Subcutaneous abdominal adipose tissue (tissue), 5 donors: ENCODE results near the gene MYO10.

ENCODE experiments used
- H3K27ac ChIP-seq: one replicate; pipeline ENCODE4 v1.7.0; 2013; ENCODE audit warnings: low read depth, mild to moderate bottlenecking, inconsistent platforms, low read length, moderate library complexity
- H3K27me3 ChIP-seq, 5 donors: one replicate each; pipeline ENCODE4 v1.7.0; 2013; ENCODE audit warnings: low read length in 5 of 5, inconsistent platforms in 1 of 5; ENCODE audit not compliant: control insufficient read depth in 5 of 5, insufficient read depth in 4 of 5
- H3K36me3 ChIP-seq, 5 donors: one replicate each; pipeline ENCODE4 v1.7.0; 2013; ENCODE audit warnings: low read length in 5 of 5; ENCODE audit not compliant: control insufficient read depth in 5 of 5, insufficient read depth in 5 of 5
- H3K4me1 ChIP-seq, 5 donors: one replicate each; pipeline ENCODE4 v1.7.0; 2013; ENCODE audit warnings: low read length in 5 of 5, mild to moderate bottlenecking in 3 of 5, moderate library complexity in 1 of 5; ENCODE audit not compliant: control insufficient read depth in 5 of 5, insufficient read depth in 5 of 5
- H3K4me3 ChIP-seq, 5 donors: one replicate each; pipeline ENCODE4 v1.7.0; 2013; ENCODE audit warnings: low read length in 5 of 5, low read depth in 1 of 5
- H3K9ac ChIP-seq, 5 donors: one replicate each; pipeline ENCODE4 v1.7.0; 2013; ENCODE audit warnings: low read length in 5 of 5, mild to moderate bottlenecking in 4 of 5, moderate library complexity in 3 of 5
- H3K9me3 ChIP-seq, 5 donors: one replicate each; pipeline ENCODE4 v1.7.0; 2013; ENCODE audit warnings: low read length in 5 of 5; ENCODE audit not compliant: control insufficient read depth in 5 of 5
- donor health status: healthy.
- donor health status: healthy.
- donor health status: healthy.
- donor health status: healthy.
- donor health status: healthy.

The MYO10 gene

DNA sequence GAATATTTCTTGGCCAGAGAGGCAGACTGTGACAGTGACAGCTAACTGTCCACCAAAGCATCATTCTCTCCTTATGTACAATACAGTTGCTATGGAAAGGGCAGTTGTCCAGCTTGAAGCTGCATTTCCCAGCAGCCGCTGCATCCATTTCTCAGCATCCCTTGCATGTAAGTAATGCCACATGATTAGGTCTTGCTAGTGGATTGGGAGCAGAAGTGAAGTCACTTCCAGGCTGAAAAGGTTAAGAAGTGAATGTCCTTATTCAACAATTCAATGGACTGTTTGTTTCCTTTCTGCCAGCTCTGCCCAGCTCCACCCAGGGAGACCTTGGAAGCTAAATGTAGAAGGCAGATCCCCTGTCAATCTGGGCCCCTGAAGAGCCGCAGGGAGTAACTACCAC, 293.2 kb downstream of the MYO10 start:
- H3K4me1 ChIP-seq, result no peaks in the 10 kb centered on the region
- H3K27ac ChIP-seq, result no peak overlapping the region
- no peak overlapping the region for H3K9ac ChIP-seq

DNA sequence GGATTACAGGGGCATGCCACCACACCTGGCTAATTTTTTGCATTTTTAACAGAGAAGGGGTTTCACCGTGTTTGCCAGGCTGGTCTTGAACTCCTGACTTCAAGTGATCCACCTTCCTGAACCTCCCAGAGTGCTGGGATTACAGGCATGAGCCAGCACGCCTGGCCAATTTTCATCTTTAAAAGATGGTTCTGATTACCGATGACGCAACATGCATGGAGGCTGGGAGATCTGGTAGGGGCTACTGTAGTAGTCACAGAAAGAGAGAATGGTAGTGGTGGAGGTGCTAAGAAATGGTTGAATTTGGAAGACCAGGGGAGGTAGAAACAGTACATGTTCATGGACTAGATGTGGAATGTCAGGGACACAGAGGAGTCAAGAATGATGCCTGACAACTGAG, 296.9 kb downstream of the MYO10 start:
- Histone ChIP-seq H3K27ac (no peak overlapping the region), H3K9me3 (no peaks in the 10 kb centered on the region), H3K27me3 (no peaks in the 10 kb centered on the region), H3K4me1 (no peaks in the 10 kb centered on the region), H3K9ac (no peak overlapping the region), H3K36me3 (no peaks in the 10 kb centered on the region), H3K4me3 (no peak overlapping the region)

More for the DNA sequence above, 293.2 kb downstream of the MYO10 start:
- H3K9me3 ChIP-seq, result no peaks in the 10 kb centered on the region
- no peaks in the 10 kb centered on the region for H3K36me3 ChIP-seq
- H3K27me3 ChIP-seq, result no peaks in the 10 kb centered on the region
- no peak overlapping the region for H3K4me3 ChIP-seq

DNA sequence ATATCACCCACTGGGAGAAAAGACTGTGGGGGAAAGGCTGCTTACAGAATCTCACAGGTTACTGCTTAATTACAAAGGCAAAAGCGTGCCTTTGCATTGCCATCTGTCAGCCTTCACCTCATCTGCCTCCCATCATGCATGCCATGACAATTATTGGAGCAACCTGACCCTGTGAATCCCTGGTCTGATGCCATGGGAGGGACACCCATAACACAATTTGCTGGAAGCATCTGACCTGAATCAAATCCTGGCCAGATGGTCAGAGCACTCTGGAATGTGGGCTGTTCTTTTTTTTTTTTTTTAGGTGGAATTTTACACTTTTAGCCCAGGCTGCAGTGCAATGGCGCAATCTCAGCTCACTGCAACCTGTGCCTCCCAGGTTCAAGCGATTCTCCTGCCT, 307.7 kb downstream of the MYO10 start:
- peak overlapping the region; percentile 86 for H3K27ac ChIP-seq
- no peaks in the 10 kb centered on the region for H3K36me3 ChIP-seq
- peaks cover 0 to 24% (median 15%) of the 10 kb centered on the region in 5 donors for H3K4me1 ChIP-seq
- no peak overlapping the region for H3K4me3 ChIP-seq
- H3K27me3 ChIP-seq, result no peaks in the 10 kb centered on the region
- H3K9me3 ChIP-seq, result no peaks in the 10 kb centered on the region
- no peak overlapping the region for H3K9ac ChIP-seq

DNA sequence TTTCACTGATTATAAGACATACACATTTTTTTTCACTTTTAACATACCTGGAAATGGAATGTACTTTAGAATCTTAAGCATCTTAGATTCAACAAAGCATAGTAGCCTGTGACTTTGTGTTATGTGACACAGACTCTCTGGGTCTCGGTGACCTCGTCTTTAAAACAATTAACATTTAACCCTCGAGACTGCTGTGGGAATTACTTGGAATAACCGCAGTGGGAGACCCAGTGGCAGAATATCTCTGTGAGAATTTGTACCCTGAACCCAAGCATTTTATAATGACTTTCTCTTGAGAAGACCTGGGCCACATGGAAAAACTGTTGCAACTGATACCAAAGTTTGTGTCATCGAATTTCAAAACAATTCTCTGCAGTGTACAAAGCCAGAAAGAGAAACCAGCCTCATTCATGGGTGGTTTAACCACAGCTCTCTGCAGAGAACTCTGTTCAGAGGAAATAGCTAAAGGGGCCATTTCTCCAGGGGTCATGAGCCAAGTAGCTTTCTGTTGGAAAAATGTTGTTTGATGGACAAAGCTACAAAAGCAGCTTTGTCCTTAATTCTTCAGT, 309.3 kb downstream of the MYO10 start:
- H3K4me1 ChIP-seq, result peaks cover 0 to 24% (median 15%) of the 10 kb centered on the region in 5 donors
- no peaks in the 10 kb centered on the region for H3K9me3 ChIP-seq
- no peaks in the 10 kb centered on the region for H3K27me3 ChIP-seq
- H3K4me3 ChIP-seq, result no peak overlapping the region
- no peaks in the 10 kb centered on the region for H3K36me3 ChIP-seq
- H3K9ac ChIP-seq, result no peak overlapping the region
- H3K27ac ChIP-seq, result peak overlapping the region; percentile 86

DNA sequence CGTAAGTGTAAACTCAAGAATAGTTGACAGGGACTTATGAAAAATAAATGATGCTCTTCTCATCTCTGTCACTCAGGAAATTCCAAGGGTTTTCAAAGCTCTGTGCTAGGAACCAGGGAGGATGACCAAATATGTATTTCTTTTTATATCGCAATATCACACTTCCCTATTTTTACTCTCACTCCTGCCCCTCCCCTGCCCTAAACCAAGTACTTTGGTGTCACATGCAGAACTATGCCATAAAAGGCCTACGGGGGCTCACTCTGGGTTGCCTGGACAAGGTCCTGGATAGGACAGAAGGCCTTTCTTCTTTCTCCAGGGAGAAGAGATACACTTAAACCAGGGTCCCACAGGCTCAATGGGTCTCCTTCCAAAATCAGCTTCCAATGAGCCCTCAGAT, 311.0 kb downstream of the MYO10 start:
- Histone ChIP-seq H3K9ac (no peak overlapping the region), H3K36me3 (no peaks in the 10 kb centered on the region), H3K27me3 (no peaks in the 10 kb centered on the region), H3K9me3 (no peaks in the 10 kb centered on the region), H3K27ac (no peak overlapping the region), H3K4me1 (peaks cover 0 to 24% (median 15%) of the 10 kb centered on the region in 5 donors), H3K4me3 (no peak overlapping the region)

DNA sequence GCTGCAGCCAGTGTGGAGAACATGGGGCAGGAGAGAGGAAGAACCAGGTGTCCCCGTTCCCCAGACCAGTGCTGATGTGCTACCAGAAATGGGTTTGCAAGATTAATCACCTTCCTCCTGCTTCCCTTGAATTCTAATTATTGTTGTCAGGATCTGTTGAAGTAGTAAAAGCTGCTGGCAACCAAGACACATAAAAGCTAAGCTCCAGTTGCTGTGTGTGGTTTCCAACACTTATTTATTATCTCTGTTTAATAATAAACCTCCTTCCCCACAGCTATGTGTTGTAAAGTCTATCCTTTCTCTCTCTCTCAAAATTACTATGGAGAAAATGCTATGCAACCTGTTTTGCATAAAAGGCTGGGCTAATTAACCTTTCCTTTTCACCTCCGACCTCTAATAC, 317.0 kb downstream of the MYO10 start:
- H3K9ac ChIP-seq, result no peak overlapping the region
- no peak overlapping the region for H3K27ac ChIP-seq
- H3K4me1 ChIP-seq, result peaks cover 0 to 31% (median 21%) of the 10 kb centered on the region in 5 donors
- H3K9me3 ChIP-seq, result no peaks in the 10 kb centered on the region
- no peak overlapping the region for H3K4me3 ChIP-seq
- no peaks in the 10 kb centered on the region for H3K27me3 ChIP-seq
- no peaks in the 10 kb centered on the region for H3K36me3 ChIP-seq

DNA sequence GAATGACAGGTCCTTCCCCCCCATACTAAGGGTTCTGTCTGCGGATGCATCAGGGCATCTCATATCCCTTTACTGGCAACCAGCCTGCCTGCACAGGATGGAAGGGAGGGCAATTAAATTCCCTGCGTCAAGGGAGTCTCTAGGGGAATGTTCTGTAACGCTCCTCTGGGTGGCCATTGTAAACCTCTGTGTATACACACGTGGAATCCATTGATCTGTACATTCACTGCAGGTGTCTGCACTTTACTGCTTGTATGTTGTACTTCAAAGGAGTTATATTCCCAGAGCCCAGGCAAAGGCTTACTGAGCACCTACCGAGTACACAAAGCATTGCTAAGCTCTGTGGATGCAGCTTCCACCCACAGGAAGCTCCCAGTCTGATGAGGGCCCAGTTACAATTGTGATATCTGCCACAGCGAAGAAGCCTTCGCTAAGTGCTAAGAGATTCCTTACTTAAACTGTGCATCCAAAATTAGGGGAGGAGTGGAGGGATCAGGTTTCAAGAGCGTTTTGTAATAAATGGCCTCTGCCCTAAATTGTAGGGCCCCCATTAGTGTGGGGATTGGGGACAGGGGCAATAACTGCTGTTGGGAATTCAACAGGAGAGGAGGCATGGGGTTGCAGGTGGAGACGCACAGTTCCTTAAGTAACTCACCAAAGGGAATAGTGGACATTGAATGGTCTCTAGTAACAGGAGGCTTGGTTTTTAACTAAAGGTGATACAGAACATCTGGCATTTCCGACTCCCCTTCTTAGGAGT, 317.8 kb downstream of the MYO10 start:
- Histone ChIP-seq H3K36me3 (no peaks in the 10 kb centered on the region), H3K4me3 (no peak overlapping the region), H3K9me3 (no peaks in the 10 kb centered on the region), H3K4me1 (peaks cover 0 to 31% (median 21%) of the 10 kb centered on the region in 5 donors), H3K9ac (no peak overlapping the region), H3K27ac (no peak overlapping the region), H3K27me3 (no peaks in the 10 kb centered on the region)

DNA sequence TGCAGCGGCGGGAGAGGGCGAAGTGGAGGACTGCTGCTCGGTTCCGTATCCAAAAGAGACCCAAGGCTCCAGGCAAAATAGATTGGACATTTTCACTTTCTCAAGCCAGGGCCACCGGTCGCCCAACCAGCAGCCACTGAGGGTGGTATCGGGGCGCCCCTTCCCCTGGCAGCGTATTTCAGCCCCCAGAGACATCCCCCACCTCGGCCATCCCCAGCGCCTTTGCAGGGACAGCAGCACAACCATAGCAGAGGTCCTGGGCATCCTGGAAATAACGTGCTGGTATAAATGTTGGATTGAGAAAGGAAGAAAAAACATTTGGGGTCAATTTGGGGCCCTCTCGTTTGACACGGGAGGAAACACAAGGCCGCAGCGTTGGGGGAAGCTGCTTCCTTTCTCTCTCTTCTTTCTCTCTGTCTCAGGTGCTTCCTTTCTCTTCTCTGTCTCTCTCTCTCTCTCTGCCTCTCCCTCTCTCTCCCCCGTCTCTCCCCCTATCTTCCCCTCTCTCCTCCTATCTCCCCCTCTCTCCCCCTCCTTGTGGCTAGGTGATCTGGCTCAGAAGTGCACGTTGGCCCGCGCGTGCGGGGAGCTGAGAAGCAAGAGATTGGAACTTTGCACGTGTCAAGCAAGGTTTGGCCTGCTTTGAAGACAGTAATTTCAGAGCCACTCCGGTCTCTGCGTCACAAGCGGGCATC, 318.7 kb downstream of the MYO10 start:
- Histone ChIP-seq H3K4me1 (peaks cover 0 to 31% (median 21%) of the 10 kb centered on the region in 5 donors), H3K27me3 (no peaks in the 10 kb centered on the region), H3K27ac (no peak overlapping the region), H3K36me3 (no peaks in the 10 kb centered on the region), H3K9me3 (no peaks in the 10 kb centered on the region), H3K4me3 (peak overlapping the region; percentile 23 to 85 (median 69)), H3K9ac (peak overlapping the region in 4 of 5 donors; percentile 53 to 72 (median 62))

DNA sequence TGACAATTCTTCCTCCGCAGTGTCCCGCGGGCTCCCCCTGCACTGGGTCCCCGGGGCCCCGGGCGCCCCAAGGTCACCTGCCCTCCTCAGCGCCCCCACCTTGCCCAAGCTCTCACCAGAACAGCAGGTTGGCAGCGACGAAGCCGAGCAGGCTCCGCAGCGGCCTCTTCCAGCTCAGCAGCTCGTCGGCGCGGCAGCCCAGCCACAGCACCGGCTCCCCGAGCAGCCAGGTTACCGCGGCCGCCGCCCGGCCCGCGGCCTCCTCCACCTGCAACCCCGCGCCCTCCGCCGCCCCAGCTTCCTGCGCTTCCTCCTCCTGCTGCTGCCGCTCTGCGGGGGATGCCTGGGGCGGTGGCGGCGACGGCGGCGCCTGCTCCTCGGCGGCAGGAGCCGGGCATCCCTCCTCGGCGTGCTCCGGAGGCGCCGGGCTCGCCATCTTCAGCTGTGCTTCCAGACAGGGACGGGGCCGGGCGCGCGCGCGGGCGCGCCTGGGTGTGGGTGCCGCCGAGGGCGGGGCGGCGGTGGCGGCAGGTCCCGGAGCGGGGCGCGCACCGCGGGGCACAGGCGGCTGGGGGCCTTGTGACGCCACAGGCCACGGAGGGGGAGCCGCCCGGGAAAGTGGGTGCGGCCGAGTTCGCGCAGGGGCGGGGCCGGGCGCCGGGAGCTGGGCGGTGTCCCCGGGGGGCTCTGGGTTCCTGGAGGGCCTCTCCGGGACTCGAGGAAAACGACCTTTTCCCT, 319.4 kb downstream of the MYO10 start, which contains the start of gene RETREG1:
TSS of gene RETREG1 (minus strand) at position 462 of the 738 bp plus-strand sequence. CDS start at position 436, 26 bp downstream.
- H3K4me1 ChIP-seq, result peaks cover 0 to 31% (median 21%) of the 10 kb centered on the region in 5 donors
- H3K27ac ChIP-seq, result no peak within 1 kb of the TSS
- H3K36me3 ChIP-seq, result no peaks in the 10 kb centered on the region
- H3K4me3 ChIP-seq, result peak within 1 kb of the TSS; percentile 65 to 85 (median 71)
- H3K9me3 ChIP-seq, result no peaks in the 10 kb centered on the region
- H3K9ac ChIP-seq, result peak within 1 kb of the TSS; percentile 42 to 75 (median 58)
- no peaks in the 10 kb centered on the region for H3K27me3 ChIP-seq
